Femur (tissue), 1 donor: ENCODE data around the gene GMCL2.

ENCODE experiments used
- DNase-seq: peaks from one replicate; pipeline ENCODE4 v3.0.0-alpha.2; 2017

GMCL2 gene

GRCh38 chr5:178221282-178221681 lies 34.1 kb upstream of the GMCL2 start:
- DNase-seq = no peak

GRCh38 chr5:178218827-178219226 lies 31.7 kb upstream of the GMCL2 start:
- no peak for DNase-seq

- no peak for DNase-seq
Measured at GRCh38 chr5:178218237-178218776, 31.1 kb upstream of the GMCL2 start.

GRCh38 chr5:178216779-178217178 lies 29.6 kb upstream of the GMCL2 start:
- no peak for DNase-seq

GRCh38 chr5:178216088-178216534 lies 28.9 kb upstream of the GMCL2 start:
- no peak for DNase-seq

- DNase-seq = no peak
Measured at GRCh38 chr5:178215280-178216002, 28.3 kb upstream of the GMCL2 start.

- DNase-seq = no peak
Measured at GRCh38 chr5:178214160-178214803, 27.1 kb upstream of the GMCL2 start.

- DNase-seq = no peak
Measured at GRCh38 chr5:178213748-178214151, 26.6 kb upstream of the GMCL2 start.

GRCh38 chr5:178213003-178213461 lies 25.9 kb upstream of the GMCL2 start:
- no peak for DNase-seq

GRCh38 chr5:178212241-178213002 lies 25.3 kb upstream of the GMCL2 start:
- no peak for DNase-seq

GRCh38 chr5:178211095-178212048 lies 24.2 kb upstream of the GMCL2 start:
- DNase-seq = no peak

GRCh38 chr5:178210686-178211085 lies 23.5 kb upstream of the GMCL2 start:
- DNase-seq = no peak

GRCh38 chr5:178210073-178210535 lies 22.9 kb upstream of the GMCL2 start:
- no peak for DNase-seq

GRCh38 chr5:178209334-178210072 lies 22.3 kb upstream of the GMCL2 start:
- DNase-seq = no peak

- no peak for DNase-seq
Measured at GRCh38 chr5:178208540-178209227, 21.5 kb upstream of the GMCL2 start.

GRCh38 chr5:178207917-178208280 lies 20.7 kb upstream of the GMCL2 start:
- DNase-seq = no peak

- DNase-seq = no peak
Measured at GRCh38 chr5:178207183-178207916, 20.2 kb upstream of the GMCL2 start.

GRCh38 chr5:178206166-178207101 lies 19.3 kb upstream of the GMCL2 start:
- DNase-seq = no peak

GRCh38 chr5:178205749-178206047 lies 18.5 kb upstream of the GMCL2 start:
- no peak for DNase-seq
